ENCODE data around the gene ZFAND6. TPM values are rescaled to one million over a fixed set of nuclear protein-coding genes. Genes with fewer than 3 reads are reported as not detected.

ZFAND6 gene
- total and polyA plus RNA-seq, 8 donors = 71.0 to 137 (median 117) TPM

DNA sequence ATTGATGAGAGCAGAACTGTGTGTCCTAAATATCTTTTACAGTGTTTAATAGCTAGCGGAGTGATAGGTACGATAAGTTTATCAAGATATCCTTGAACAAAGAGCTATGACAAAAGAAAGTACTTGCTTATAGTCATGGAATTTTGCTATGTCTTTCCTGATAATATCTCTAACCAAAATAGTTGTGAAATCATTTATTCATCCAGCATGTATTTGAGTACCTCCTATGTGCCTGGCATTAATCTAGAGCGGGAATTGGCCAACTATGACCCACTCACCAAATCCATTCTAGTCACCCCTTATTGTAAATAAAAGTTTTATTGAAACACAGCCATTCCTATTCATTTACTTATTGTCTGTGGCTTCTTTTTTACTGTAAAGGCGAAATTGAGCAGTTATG is 46.6 kb downstream of the ZFAND6 start:
- no peaks in the 10 kb centered on the region for H3K27me3 ChIP-seq
- intact Hi-C loops (cut with DNase I) = no loop called here
- H3K4me1 ChIP-seq = peaks cover 3 to 14% of the 10 kb centered on the region in 2 donors
- H3K36me3 ChIP-seq = peaks cover 0 to 6% of the 10 kb centered on the region in 2 donors
- ATAC-seq (no peak), DNase-seq (no peak)
- TF ChIP-seq, protein P1, sequence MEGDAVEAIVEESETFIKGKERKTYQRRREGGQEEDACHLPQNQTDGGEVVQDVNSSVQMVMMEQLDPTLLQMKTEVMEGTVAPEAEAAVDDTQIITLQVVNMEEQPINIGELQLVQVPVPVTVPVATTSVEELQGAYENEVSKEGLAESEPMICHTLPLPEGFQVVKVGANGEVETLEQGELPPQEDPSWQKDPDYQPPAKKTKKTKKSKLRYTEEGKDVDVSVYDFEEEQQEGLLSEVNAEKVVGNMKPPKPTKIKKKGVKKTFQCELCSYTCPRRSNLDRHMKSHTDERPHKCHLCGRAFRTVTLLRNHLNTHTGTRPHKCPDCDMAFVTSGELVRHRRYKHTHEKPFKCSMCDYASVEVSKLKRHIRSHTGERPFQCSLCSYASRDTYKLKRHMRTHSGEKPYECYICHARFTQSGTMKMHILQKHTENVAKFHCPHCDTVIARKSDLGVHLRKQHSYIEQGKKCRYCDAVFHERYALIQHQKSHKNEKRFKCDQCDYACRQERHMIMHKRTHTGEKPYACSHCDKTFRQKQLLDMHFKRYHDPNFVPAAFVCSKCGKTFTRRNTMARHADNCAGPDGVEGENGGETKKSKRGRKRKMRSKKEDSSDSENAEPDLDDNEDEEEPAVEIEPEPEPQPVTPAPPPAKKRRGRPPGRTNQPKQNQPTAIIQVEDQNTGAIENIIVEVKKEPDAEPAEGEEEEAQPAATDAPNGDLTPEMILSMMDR (IDR thresholded peaks at IDR 0.05) = no peak
- no peaks in the 10 kb centered on the region for H3K9me3 ChIP-seq
- no peak overlapping the region for H3K27ac ChIP-seq
- H3K4me3 ChIP-seq = no peak overlapping the region

DNA sequence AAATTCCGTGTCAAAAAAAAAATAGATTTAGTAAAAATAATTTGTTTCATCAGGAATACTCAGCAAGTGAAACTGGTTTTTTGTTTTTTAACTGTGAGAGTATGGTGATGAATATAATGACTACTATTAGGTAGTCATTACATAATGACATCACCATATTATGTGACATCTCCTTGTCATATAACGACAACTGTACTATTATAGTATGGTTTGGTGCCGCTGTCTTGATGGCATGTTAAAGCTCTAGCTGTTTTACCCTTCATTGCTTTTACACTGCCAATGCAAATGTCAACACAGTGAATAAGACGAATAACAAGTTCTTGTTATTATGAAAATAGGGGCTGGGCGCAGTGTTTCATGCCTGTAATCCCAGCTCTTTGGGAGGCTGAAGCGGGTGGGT is 47.7 kb downstream of the ZFAND6 start:
- Histone ChIP-seq H3K4me3 (no peak overlapping the region), H3K27me3 (no peaks in the 10 kb centered on the region), H3K36me3 (peaks cover 0 to 6% of the 10 kb centered on the region in 2 donors), H3K4me1 (peaks cover 3 to 14% of the 10 kb centered on the region in 2 donors), H3K27ac (no peak overlapping the region), H3K9me3 (no peaks in the 10 kb centered on the region)
- ATAC-seq = no peak
- no peak for DNase-seq
- TF ChIP-seq, protein P1 (IDR thresholded peaks at IDR 0.05) = no peak
- intact Hi-C loops (cut with DNase I) = no loop called here

DNA sequence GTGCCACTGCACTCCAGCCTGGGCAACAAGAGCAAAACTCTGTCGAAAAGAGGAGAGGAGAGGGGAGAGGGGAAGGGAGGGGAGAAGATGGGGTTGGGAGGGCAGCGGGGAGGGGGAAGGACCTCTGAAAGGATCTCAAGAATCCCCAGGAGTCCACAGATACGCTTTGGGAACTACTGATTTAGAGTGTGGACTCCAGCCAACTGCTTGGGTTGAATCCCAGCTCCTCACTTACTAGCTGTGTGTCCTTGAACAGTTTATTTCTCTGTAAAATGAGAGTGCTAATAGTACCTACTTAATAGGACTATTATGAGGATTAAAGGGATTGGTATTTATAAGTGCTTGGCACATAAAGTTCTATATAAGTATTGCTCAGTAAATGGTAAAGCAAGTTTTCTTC is 48.3 kb downstream of the ZFAND6 start:
- TF ChIP-seq, protein P1 (IDR thresholded peaks at IDR 0.05) = no peak
- Histone ChIP-seq H3K27ac (no peak overlapping the region), H3K9me3 (no peaks in the 10 kb centered on the region), H3K4me3 (no peak overlapping the region), H3K27me3 (no peaks in the 10 kb centered on the region), H3K36me3 (peaks cover 0 to 6% of the 10 kb centered on the region in 2 donors), H3K4me1 (peaks cover 3 to 14% of the 10 kb centered on the region in 2 donors)
- DNase-seq (peak in 1 of 4 donors; percentile 32), ATAC-seq (no peak)
- intact Hi-C loops (cut with DNase I) = no loop called here

DNA sequence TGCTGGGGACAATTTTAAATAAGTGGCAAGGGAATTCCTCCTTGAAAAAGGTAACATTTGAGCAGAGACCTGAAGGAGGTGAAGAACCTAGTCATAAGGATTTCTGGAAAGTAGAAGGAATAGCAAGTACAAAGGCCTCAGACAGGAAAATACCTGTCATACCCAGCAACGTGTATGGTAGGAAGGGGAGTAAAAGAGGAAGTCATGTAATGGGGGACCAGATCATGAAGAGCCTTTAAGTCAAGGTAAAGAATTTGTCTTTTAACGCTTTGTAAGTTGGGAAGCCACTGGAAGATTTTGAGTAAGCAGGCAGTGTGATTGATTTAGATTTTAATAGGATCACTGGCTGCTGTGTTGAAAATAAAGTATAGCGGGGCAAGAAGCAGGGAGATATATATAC is 49.9 kb downstream of the ZFAND6 start:
- Histone ChIP-seq H3K27ac (no peak overlapping the region), H3K36me3 (no peaks in the 10 kb centered on the region), H3K4me3 (no peak overlapping the region), H3K27me3 (no peaks in the 10 kb centered on the region), H3K4me1 (peaks cover 3 to 16% of the 10 kb centered on the region in 2 donors), H3K9me3 (no peaks in the 10 kb centered on the region)
- TF ChIP-seq, protein P1 (IDR thresholded peaks at IDR 0.05) = no peak
- intact Hi-C loops (cut with DNase I) = no loop called here
- DNase-seq (no peak), ATAC-seq (no peak)

DNA sequence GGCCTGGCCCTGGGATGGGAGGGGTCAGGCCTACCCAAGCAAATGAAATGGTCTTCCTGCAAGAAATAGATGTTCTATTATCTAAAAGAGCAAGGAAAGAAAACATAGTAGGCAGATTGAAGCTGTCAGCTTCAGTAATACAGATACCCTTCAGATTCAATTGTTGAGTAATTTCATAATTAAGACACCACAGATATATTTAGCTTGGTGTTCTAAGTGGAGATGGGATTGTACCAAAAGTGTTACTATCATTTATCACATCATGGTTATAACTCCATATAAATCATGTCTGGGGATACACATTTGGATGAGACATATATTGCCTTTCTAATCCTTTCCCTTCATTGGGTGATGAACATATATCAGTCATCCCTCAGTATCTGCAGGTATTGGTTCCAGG is 51.4 kb downstream of the ZFAND6 start:
- H3K4me3 ChIP-seq = no peak overlapping the region
- TF ChIP-seq, protein P1 (IDR thresholded peaks at IDR 0.05) = no peak
- no peak overlapping the region for H3K27ac ChIP-seq
- ATAC-seq = no peak
- no peaks in the 10 kb centered on the region for H3K9me3 ChIP-seq
- no peak for DNase-seq
- H3K4me1 ChIP-seq = peaks cover 3 to 19% of the 10 kb centered on the region in 2 donors
- H3K36me3 ChIP-seq = no peaks in the 10 kb centered on the region
- no peaks in the 10 kb centered on the region for H3K27me3 ChIP-seq
- intact Hi-C loops (cut with DNase I) = no loop called here

All from left lung (tissue), 10 donors.